ENCODE measurements around the gene SDHAF2. TPM values are rescaled to one million over a fixed set of nuclear protein-coding genes. Genes with fewer than 3 reads are reported as not detected.

SDHAF2 gene
- total RNA-seq, 1 experiment from 2014 or later, result 52.1 TPM

GRCh38 chr11:61486011-61486620, 56.2 kb downstream of the SDHAF2 start:
- Histone ChIP-seq H3K9me3 (no peaks in the 10 kb centered on the region), H3K27me3 (replicated peaks; ENCODE audit: control insufficient read depth, insufficient read depth, low read length) (no peaks in the 10 kb centered on the region), H3K36me3 (ENCODE audit: control insufficient read depth, insufficient read depth, low read length) (no peaks in the 10 kb centered on the region), H3K4me1 (peaks cover 16% of the 10 kb centered on the region), H3K4me3 (ENCODE audit: low read depth, low read length) (no peak overlapping the region)
- TF ChIP-seq CTCF (IDR thresholded peaks at IDR 0.05; ENCODE audit: insufficient read depth in 1 of 2, low read depth in 1 of 2, low read length in 1 of 2, severe bottlenecking in 1 of 2, unreplicated experiment in 1 of 2), result no peak
- H3K9me3 Mint-ChIP-seq (ENCODE audit: unreplicated experiment), result no peaks in the 10 kb centered on the region
- intact Hi-C loops (cut with micrococcal nuclease; ENCODE audit: unreplicated experiment), result no loop called here
- no peaks in the 10 kb centered on the region for H3K36me3 Mint-ChIP-seq (ENCODE audit: insufficient read depth, unreplicated experiment)
- no peak overlapping the region for H3K4me3 Mint-ChIP-seq (ENCODE audit: unreplicated experiment)
- POLR2A ChIA-PET, result no interaction called here
- no peak overlapping the region for H3K27ac Mint-ChIP-seq (ENCODE audit: unreplicated experiment)
- CTCF ChIA-PET, result interaction anchor here (1.0 kb wide), 1 partner anchor 152 kb away, joined by 3 read pairs; no protein-coding TSS in a partner anchor
- peaks cover 32% of the 10 kb centered on the region for H3K4me1 Mint-ChIP-seq (ENCODE audit: low read depth, unreplicated experiment)
- DNase-seq, result no peak
- no TSS peak for BruUV-seq (replicated peaks)
- no peaks in the 10 kb centered on the region for H3K27me3 Mint-ChIP-seq (ENCODE audit: insufficient read depth, unreplicated experiment)

- DNase-seq, result no peak
- no TSS peak for BruUV-seq (replicated peaks)
Observed at GRCh38 chr11:61486779-61487178, 56.9 kb downstream of the SDHAF2 start.

GRCh38 chr11:61487342-61488025, 57.6 kb downstream of the SDHAF2 start:
- Mint-ChIP-seq H3K4me1 (ENCODE audit: low read depth, unreplicated experiment) (peaks cover 32% of the 10 kb centered on the region), H3K9me3 (ENCODE audit: unreplicated experiment) (no peaks in the 10 kb centered on the region), H3K36me3 (ENCODE audit: insufficient read depth, unreplicated experiment) (no peaks in the 10 kb centered on the region), H3K27ac (ENCODE audit: unreplicated experiment) (no peak overlapping the region), H3K4me3 (ENCODE audit: unreplicated experiment) (no peak overlapping the region), H3K27me3 (ENCODE audit: insufficient read depth, unreplicated experiment) (no peaks in the 10 kb centered on the region)
- TF ChIP-seq CTCF (IDR thresholded peaks at IDR 0.05; ENCODE audit: insufficient read depth in 1 of 2, low read depth in 1 of 2, low read length in 1 of 2, severe bottlenecking in 1 of 2, unreplicated experiment in 1 of 2), result no peak
- intact Hi-C loops (cut with micrococcal nuclease; ENCODE audit: unreplicated experiment), result no loop called here
- POLR2A ChIA-PET, result no interaction called here
- H3K4me3 ChIP-seq (ENCODE audit: low read depth, low read length), result no peak overlapping the region
- DNase-seq, result no peak
- no peaks in the 10 kb centered on the region for H3K9me3 ChIP-seq
- BruUV-seq (replicated peaks), result no TSS peak
- H3K36me3 ChIP-seq (ENCODE audit: control insufficient read depth, insufficient read depth, low read length), result no peaks in the 10 kb centered on the region
- H3K27me3 ChIP-seq (replicated peaks; ENCODE audit: control insufficient read depth, insufficient read depth, low read length), result no peaks in the 10 kb centered on the region
- CTCF ChIA-PET, result interaction anchor here (0.7 kb wide), 1 partner anchor 246 kb away, joined by 3 read pairs; no protein-coding TSS in a partner anchor
- H3K4me1 ChIP-seq, result peaks cover 16% of the 10 kb centered on the region

More at GRCh38 chr11:61486779-61487178, 56.9 kb downstream of the SDHAF2 start:
- Histone ChIP-seq H3K36me3 (ENCODE audit: control insufficient read depth, insufficient read depth, low read length) (no peaks in the 10 kb centered on the region), H3K9me3 (no peaks in the 10 kb centered on the region), H3K4me1 (peaks cover 16% of the 10 kb centered on the region), H3K4me3 (ENCODE audit: low read depth, low read length) (no peak overlapping the region), H3K27me3 (replicated peaks; ENCODE audit: control insufficient read depth, insufficient read depth, low read length) (no peaks in the 10 kb centered on the region)
- no peaks in the 10 kb centered on the region for H3K36me3 Mint-ChIP-seq (ENCODE audit: insufficient read depth, unreplicated experiment)
- TF ChIP-seq CTCF (IDR thresholded peaks at IDR 0.05; ENCODE audit: insufficient read depth in 1 of 2, low read depth in 1 of 2, low read length in 1 of 2, severe bottlenecking in 1 of 2, unreplicated experiment in 1 of 2), result no peak
- peaks cover 32% of the 10 kb centered on the region for H3K4me1 Mint-ChIP-seq (ENCODE audit: low read depth, unreplicated experiment)
- no peak overlapping the region for H3K4me3 Mint-ChIP-seq (ENCODE audit: unreplicated experiment)
- no peaks in the 10 kb centered on the region for H3K9me3 Mint-ChIP-seq (ENCODE audit: unreplicated experiment)
- ChIA-PET POLR2A (no interaction called here), CTCF (interaction anchor here (0.7 kb wide), 1 partner anchor 246 kb away, joined by 3 read pairs; no protein-coding TSS in a partner anchor)
- no peaks in the 10 kb centered on the region for H3K27me3 Mint-ChIP-seq (ENCODE audit: insufficient read depth, unreplicated experiment)
- H3K27ac Mint-ChIP-seq (ENCODE audit: unreplicated experiment), result no peak overlapping the region
- intact Hi-C loops (cut with micrococcal nuclease; ENCODE audit: unreplicated experiment), result no loop called here
